Muscle of back (tissue), 11 donors: ENCODE measurements around the gene TNS1. TPM values are rescaled to one million over a fixed set of nuclear protein-coding genes. Genes with fewer than 3 reads are reported as not detected.
A peak's percentile ranks its signal among the peaks of the same experiment; 100 is the strongest.

Experiments
- DNase-seq, 3 donors: peaks; one replicate each; pipeline versions ENCODE4 v3.0.0 to v3.0.0-alpha.2; 2013
- polyA plus RNA-seq, 10 donors: library from polyadenylated mRNA; unstranded; fragments of 120-200 nt; gene quantifications; one replicate each; pipeline ENCODE4 v1.2.1, GENCODE V29; 2013; ENCODE audit not compliant: insufficient read length in 10 of 10

TNS1 gene
- polyA plus RNA-seq, 10 donors: 106 to 124 (median 117) TPM

- DNase-seq: peak in 2 of 3 donors; percentile 67 to 85
These were observed 100.9 kb downstream of the TNS1 start for GRCh38 chr2:217901835-217902378.

GRCh38 chr2:217901400-217901799 is 101.4 kb downstream of the TNS1 start:
- no peak for DNase-seq

GRCh38 chr2:217900780-217901360 is 101.9 kb downstream of the TNS1 start:
- no peak for DNase-seq

- no peak for DNase-seq
These were observed 102.6 kb downstream of the TNS1 start for GRCh38 chr2:217900010-217900779.

- DNase-seq: peak in 2 of 3 donors; percentile 48 to 63
These were observed 103.4 kb downstream of the TNS1 start for GRCh38 chr2:217899231-217900009.

GRCh38 chr2:217897816-217898806 is 104.7 kb downstream of the TNS1 start:
- DNase-seq: no peak

- DNase-seq: no peak
These were observed 105.6 kb downstream of the TNS1 start for GRCh38 chr2:217897091-217897715.

- DNase-seq: no peak
These were observed 107.6 kb downstream of the TNS1 start for GRCh38 chr2:217895070-217895635.

GRCh38 chr2:217893440-217893839 is 109.4 kb downstream of the TNS1 start:
- DNase-seq: no peak

GRCh38 chr2:217892560-217892959 is 110.2 kb downstream of the TNS1 start:
- no peak for DNase-seq

GRCh38 chr2:217890445-217890844 is 112.3 kb downstream of the TNS1 start:
- DNase-seq: peak in 1 of 3 donors; percentile 42

- no peak for DNase-seq
These were observed 113.1 kb downstream of the TNS1 start for GRCh38 chr2:217889656-217890055.

- DNase-seq: peak in 1 of 3 donors; percentile 42
These were observed 114.7 kb downstream of the TNS1 start for GRCh38 chr2:217887841-217888701.

- DNase-seq: peak in 2 of 3 donors; percentile 80 to 86
These were observed 116.0 kb downstream of the TNS1 start for GRCh38 chr2:217886720-217887309.

- no peak for DNase-seq
These were observed 116.7 kb downstream of the TNS1 start for GRCh38 chr2:217886091-217886490.

GRCh38 chr2:217884985-217885384 is 117.8 kb downstream of the TNS1 start:
- no peak for DNase-seq

- DNase-seq: peak in 1 of 3 donors; percentile 69
These were observed 121.9 kb downstream of the TNS1 start for GRCh38 chr2:217880891-217881290.

- DNase-seq: no peak
These were observed 122.4 kb downstream of the TNS1 start for GRCh38 chr2:217880287-217880889.
